ENCODE data around the gene ZPR1. TPM values are rescaled to one million over a fixed set of nuclear protein-coding genes. Genes with fewer than 3 reads are reported as not detected.

Gene ZPR1
- total RNA-seq, 2 experiments from 2014 or later = 117 to 118 TPM

- POLR2A ChIA-PET = interaction anchor here (1.1 kb wide), 1 partner anchor 28 kb away, joined by 3 read pairs; no protein-coding TSS in a partner anchor
Observed at GRCh38 chr11:116825434-116825833, 37.6 kb upstream of the ZPR1 start.

GRCh38 chr11:116823031-116823843, 35.4 kb upstream of the ZPR1 start, which contains the start of gene APOA4:
Gene APOA4 (minus strand): TSS chr11:116823304. CDS start chr11:116823191, 113 bp downstream.
- no peaks in the 10 kb centered on the region for H3K27me3 Mint-ChIP-seq
- intact Hi-C loops (cut with DNase I, micrococcal nuclease) = no loop called here
- ChIA-PET POLR2A (no interaction called here), CTCF (interaction anchor here (0.5 to 2.0 kb wide), 2 partner anchors 11 to 13 kb away, joined by 3 to 5 read pairs; no protein-coding TSS in a partner anchor)
- no peak within 1 kb of the TSS for H3K4me3 Mint-ChIP-seq
- no peak within 1 kb of the TSS for H3K4me3 ChIP-seq (ENCODE audit: low read length)
- DNase-seq (no peak), ATAC-seq (ENCODE audit: poor library complexity) (no peak)
- H3K36me3 ChIP-seq (ENCODE audit: insufficient read depth, low read length) = no peaks in the 10 kb centered on the region
- no peaks in the 10 kb centered on the region for H3K9me3 Mint-ChIP-seq
- no peaks in the 10 kb centered on the region for H3K4me1 Mint-ChIP-seq (ENCODE audit: low read depth)
- H3K27me3 ChIP-seq (ENCODE audit: control insufficient read depth in 1 of 2, insufficient read depth in 2 of 2, low read length in 2 of 2) = no peaks in the 10 kb centered on the region
- no peak within 1 kb of the TSS for H3K27ac ChIP-seq (ENCODE audit: low read depth in 1 of 2, low read length in 2 of 2)
- no peaks in the 10 kb centered on the region for H3K4me1 ChIP-seq (ENCODE audit: insufficient read depth, low read length)
- no peak within 1 kb of the TSS for H3K27ac Mint-ChIP-seq
- no peaks in the 10 kb centered on the region for H3K36me3 Mint-ChIP-seq (ENCODE audit: low read depth)
- no peaks in the 10 kb centered on the region for H3K9me3 ChIP-seq (ENCODE audit: control insufficient read depth in 1 of 2, insufficient read depth in 1 of 2, low read length in 2 of 2)
- no peak for TF ChIP-seq CTCF (IDR thresholded peaks at IDR 0.05)

More at GRCh38 chr11:116825434-116825833, 37.6 kb upstream of the ZPR1 start:
- H3K27ac ChIP-seq (ENCODE audit: low read depth in 1 of 2, low read length in 2 of 2) = no peak overlapping the region
- DNase-seq (no peak), ATAC-seq (ENCODE audit: poor library complexity) (no peak)
- no peaks in the 10 kb centered on the region for H3K9me3 Mint-ChIP-seq
- H3K4me3 Mint-ChIP-seq = no peak overlapping the region
- no peaks in the 10 kb centered on the region for H3K4me1 Mint-ChIP-seq (ENCODE audit: low read depth)
- no peaks in the 10 kb centered on the region for H3K27me3 Mint-ChIP-seq
- no peaks in the 10 kb centered on the region for H3K9me3 ChIP-seq (ENCODE audit: control insufficient read depth in 1 of 2, insufficient read depth in 1 of 2, low read length in 2 of 2)
- no peaks in the 10 kb centered on the region for H3K4me1 ChIP-seq (ENCODE audit: insufficient read depth, low read length)
- no peak overlapping the region for H3K27ac Mint-ChIP-seq
- CTCF ChIA-PET = no interaction called here
- no peaks in the 10 kb centered on the region for H3K27me3 ChIP-seq (ENCODE audit: control insufficient read depth in 1 of 2, insufficient read depth in 2 of 2, low read length in 2 of 2)
- H3K36me3 Mint-ChIP-seq (ENCODE audit: low read depth) = no peaks in the 10 kb centered on the region
- no peaks in the 10 kb centered on the region for H3K36me3 ChIP-seq (ENCODE audit: insufficient read depth, low read length)
- intact Hi-C loops (cut with DNase I, micrococcal nuclease) = no loop called here
- TF ChIP-seq CTCF (IDR thresholded peaks at IDR 0.05) = no peak
- H3K4me3 ChIP-seq (ENCODE audit: low read length) = no peak overlapping the region

GRCh38 chr11:116822575-116822974, 34.8 kb upstream of the ZPR1 start:
- Mint-ChIP-seq H3K4me3 (no peak overlapping the region), H3K27ac (no peak overlapping the region), H3K36me3 (ENCODE audit: low read depth) (no peaks in the 10 kb centered on the region), H3K9me3 (no peaks in the 10 kb centered on the region), H3K4me1 (ENCODE audit: low read depth) (no peaks in the 10 kb centered on the region), H3K27me3 (no peaks in the 10 kb centered on the region)
- DNase-seq (no peak), ATAC-seq (ENCODE audit: poor library complexity) (no peak)
- no peaks in the 10 kb centered on the region for H3K9me3 ChIP-seq (ENCODE audit: control insufficient read depth in 1 of 2, insufficient read depth in 1 of 2, low read length in 2 of 2)
- no peak overlapping the region for H3K4me3 ChIP-seq (ENCODE audit: low read length)
- CTCF ChIA-PET = interaction anchor here (0.5 to 2.0 kb wide), 2 partner anchors 12 to 14 kb away, joined by 3 to 5 read pairs; no protein-coding TSS in a partner anchor
- intact Hi-C loops (cut with DNase I, micrococcal nuclease) = no loop called here
- no peak for TF ChIP-seq CTCF (IDR thresholded peaks at IDR 0.05)
- no peak overlapping the region for H3K27ac ChIP-seq (ENCODE audit: low read depth in 1 of 2, low read length in 2 of 2)
- no peaks in the 10 kb centered on the region for H3K27me3 ChIP-seq (ENCODE audit: control insufficient read depth in 1 of 2, insufficient read depth in 2 of 2, low read length in 2 of 2)
- POLR2A ChIA-PET = no interaction called here
- no peaks in the 10 kb centered on the region for H3K36me3 ChIP-seq (ENCODE audit: insufficient read depth, low read length)
- no peaks in the 10 kb centered on the region for H3K4me1 ChIP-seq (ENCODE audit: insufficient read depth, low read length)
